K562 (cell line): ENCODE data around the gene SYNGR1. TPM values are rescaled to one million over a fixed set of nuclear protein-coding genes. Genes with fewer than 3 reads are reported as not detected.

Experiments
- BCOR ChIP-seq: fragments of 450-650 bp; IDR thresholded peaks from 2 replicates; pipeline ENCODE4 v1.6.1; 2016
- CTBP1 ChIP-seq: fragments of 450-650 bp; IDR thresholded peaks from 2 replicates; pipeline ENCODE4 v1.6.1; 2016; ENCODE audit warnings: borderline replicate concordance
- DNMT1 ChIP-seq: fragments of 450-650 bp; IDR thresholded peaks from 2 replicates; pipeline ENCODE4 v1.6.1; 2016; ENCODE audit warnings: antibody characterized with exemption, mild to moderate bottlenecking
- ESRRB ChIP-seq: fragments of 250-450 bp; sonication (Bioruptor Pico); IDR thresholded peaks from 2 replicates; pipeline ENCODE4 v1.5.0; 2020; ENCODE audit warnings: mild to moderate bottlenecking, moderate library complexity, borderline replicate concordance
- FOXM1 ChIP-seq, 2 experiments: fragments of 450-650 bp in 1 of 2; sonication (generic) in 1 of 2; formaldehyde crosslinking in 1 of 2; IDR thresholded peaks; 2 replicates each; pipeline versions ENCODE4 v1.6.1 to v1.9.0; 2017 to 2022; ENCODE audit warnings: low read depth in 2 of 2, mild to moderate bottlenecking in 2 of 2, missing genetic modification reagents in 1 of 2, moderate library complexity in 1 of 2
- ILF3 ChIP-seq: fragments of 450-650 bp; IDR thresholded peaks from 2 replicates; pipeline ENCODE4 v1.6.1; 2018; ENCODE audit warnings: antibody characterized with exemption, mild to moderate bottlenecking, moderate library complexity, borderline replicate concordance
- KLF6 ChIP-seq: fragments of 250-450 bp; sonication (Bioruptor Pico); IDR thresholded peaks from 2 replicates; pipeline ENCODE4 v1.4.0; 2020; ENCODE audit warnings: mild to moderate bottlenecking, moderate library complexity, borderline replicate concordance
- LARP7 ChIP-seq: fragments of 450-650 bp; IDR thresholded peaks from 2 replicates; pipeline ENCODE4 v1.6.1; 2016
- LEF1 ChIP-seq: fragments of 450-650 bp; IDR thresholded peaks from 2 replicates; pipeline ENCODE4 v1.6.1; 2016; ENCODE audit warnings: mild to moderate bottlenecking
- MAFF ChIP-seq: IDR thresholded peaks from 2 replicates; pipeline ENCODE4 v1.6.1; 2012; ENCODE audit warnings: low read length, improper control_type of control experiment
- NBN ChIP-seq: fragments of 450-650 bp; IDR thresholded peaks from 2 replicates; pipeline ENCODE4 v1.6.1; 2016; ENCODE audit warnings: low read depth, mild to moderate bottlenecking
- NCOA2 ChIP-seq, 2 experiments: fragments of 450-650 bp; IDR thresholded peaks; 2 replicates each; pipeline ENCODE4 v1.6.1; 2018; ENCODE audit warnings: mild to moderate bottlenecking in 2 of 2, moderate library complexity in 1 of 2; ENCODE audit not compliant: partially characterized antibody in 2 of 2
- PCBP1 ChIP-seq: fragments of 200-400 bp; formaldehyde crosslinking; IDR thresholded peaks from 2 replicates; pipeline ENCODE4 v1.6.1; 2018; ENCODE audit warnings: mild to moderate bottlenecking, low read depth, low read length; ENCODE audit not compliant: poor library complexity, severe bottlenecking
- RCOR1 ChIP-seq, 2 experiments: IDR thresholded peaks; 2 replicates each; pipeline ENCODE4 v1.6.1; 2012; ENCODE audit warnings: low read depth in 2 of 2, low read length in 2 of 2, borderline replicate concordance in 1 of 2, improper control_type of control experiment in 1 of 2
- SIN3B ChIP-seq: fragments of 450-650 bp; IDR thresholded peaks from 2 replicates; pipeline ENCODE4 v1.6.1; 2017; ENCODE audit warnings: low read depth, mild to moderate bottlenecking, moderate library complexity
- SRSF3 ChIP-seq: fragments of 200-400 bp; formaldehyde crosslinking; IDR thresholded peaks from 2 replicates; pipeline ENCODE4 v1.6.1; 2016; ENCODE audit warnings: mild to moderate bottlenecking, low read length, moderate library complexity; ENCODE audit not compliant: insufficient read depth
- TEAD4 ChIP-seq, 2 experiments: sonication (generic) in 1 of 2; formaldehyde crosslinking in 1 of 2; IDR thresholded peaks; 2 replicates each; pipeline versions ENCODE4 v1.6.1 to v1.8.0; 2012 to 2022; ENCODE audit warnings: borderline replicate concordance in 1 of 2, inconsistent platforms in 1 of 2, low read length in 1 of 2, mild to moderate bottlenecking in 1 of 2, missing genetic modification reagents in 1 of 2
- YY1 ChIP-seq, 3 experiments: IDR thresholded peaks; 2 replicates each; pipeline ENCODE4 v1.6.1; 2011; ENCODE audit warnings: low read length in 2 of 3, mild to moderate bottlenecking in 2 of 3, moderate library complexity in 2 of 3, borderline replicate concordance in 1 of 3, control low read depth in 1 of 3, low read depth in 1 of 3; ENCODE audit not compliant: insufficient read depth in 3 of 3, insufficient replicate concordance in 2 of 3, control insufficient read depth in 1 of 3, insufficient read length in 1 of 3; ENCODE audit errors: extremely low read depth in 1 of 3
- ZKSCAN1 ChIP-seq: fragments of 150-350 bp; IDR thresholded peaks from 2 replicates; pipeline ENCODE4 v1.6.1; 2016; ENCODE audit warnings: low read depth, low read length
- ZNF146 ChIP-seq: IDR thresholded peaks from one replicate; pipeline ENCODE4 v1.6.1; 2018; ENCODE audit warnings: missing compliant biosample characterization; ENCODE audit not compliant: unreplicated experiment
- ZNF197 ChIP-seq: fragments of 200-800 bp; sonication (Bioruptor generic); IDR thresholded peaks from 2 replicates; pipeline ENCODE4 v1.6.1; 2016; ENCODE audit warnings: low read depth, missing genetic modification characterization, missing compliant biosample characterization
- ZNF408 ChIP-seq: fragments of 250-450 bp; sonication (Bioruptor Pico); IDR thresholded peaks from 2 replicates; pipeline ENCODE4 v1.4.0; 2020; ENCODE audit warnings: low read depth, mild to moderate bottlenecking, moderate library complexity
- ZNF507 ChIP-seq: conservative IDR thresholded peaks from 2 replicates; pipeline ENCODE4 v1.6.1; 2017; ENCODE audit warnings: missing genetic modification characterization, missing compliant biosample characterization
- polyA plus RNA-seq, 8 experiments: library from polyadenylated mRNA; depleted of rRNA in 4 of 8; stranded (reverse) in 5 of 8; unstranded in 3 of 8; fragments of >200 nt; fragmentation: Nextera tagmentation in 2 of 8; fragmentation: Illumina TruSeq in 1 of 8; extraction: Ambion mirVana in 2 of 8; extraction: Trizol in 1 of 8; gene quantifications; 2 replicates each; pipeline versions ENCODE4 v1.2.1 to v1.2.3, GENCODE V29; 2011 to 2014; ENCODE audit warnings: inconsistent platforms in 1 of 8, missing spikeins in 1 of 8
- total RNA-seq, 7 experiments: library from RNA; depleted of rRNA in 6 of 7; stranded (reverse); fragments of >200 nt in 6 of 7; fragmentation: Illumina TruSeq in 2 of 7; extraction: Trizol in 2 of 7; gene quantifications; 2 replicates each; pipeline versions ENCODE4 v1.2.1 to v1.2.3, GENCODE V29; 2011 to 2021; ENCODE audit warnings: low replicate concordance in 1 of 7
- TF ChIP-seq, protein P1 (sequence below), 3 experiments: IDR thresholded peaks in 2 of 3; conservative IDR thresholded peaks in 1 of 3; 2 replicates each; pipeline ENCODE4 v1.5.1; 2011 to 2012; ENCODE audit warnings: low read length in 3 of 3, mild to moderate bottlenecking in 3 of 3, control low read depth in 2 of 3, improper control_type of control experiment in 1 of 3, inconsistent platforms in 1 of 3, low read depth in 1 of 3, mixed read lengths in 1 of 3, moderate library complexity in 1 of 3; ENCODE audit not compliant: insufficient read depth in 2 of 3
- TF ChIP-seq, protein P2 (sequence below): sonication (generic); formaldehyde crosslinking; IDR thresholded peaks from 2 replicates; pipeline ENCODE4 v1.8.1; 2023; ENCODE audit warnings: mild to moderate bottlenecking, missing genetic modification reagents, moderate library complexity
- TF ChIP-seq, protein P3 (sequence below): fragments of 250-450 bp; sonication (Bioruptor Pico); IDR thresholded peaks from 2 replicates; pipeline ENCODE4 v1.6.1; 2021; ENCODE audit warnings: mild to moderate bottlenecking

Gene SYNGR1
- total and polyA plus RNA-seq, 9 of the 15 experiments (the other 6 are each of a cell fraction or from before 2014, with no cell fraction given), result 1.8 to 15.9 (median 5.5) TPM

DNA sequence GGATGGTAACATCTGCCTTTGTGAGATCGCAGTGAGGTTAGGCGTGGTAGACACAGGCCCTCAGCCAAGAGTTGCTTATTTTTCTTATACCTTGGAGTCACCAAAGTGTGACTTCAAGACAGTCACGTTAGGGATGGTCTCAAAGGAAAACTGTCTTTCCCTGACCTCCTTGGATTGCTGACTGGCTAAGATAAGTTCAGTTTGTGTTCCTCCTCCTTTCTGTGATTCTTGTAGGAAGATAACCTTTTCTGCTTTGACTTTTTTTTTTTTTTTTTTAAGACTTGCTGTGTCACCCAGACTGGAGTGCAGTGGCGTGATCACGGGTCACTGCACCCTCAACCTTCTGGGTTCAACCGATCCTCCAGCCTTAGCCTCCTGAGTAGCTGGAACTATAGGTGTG is 72.9 kb downstream of the SYNGR1 start (continued):
- TF ChIP-seq TEAD4 (IDR thresholded peaks at IDR 0.05; ENCODE audit: low read length) (peak; percentile 51; the same call in 1 of the 2 replicates), TEAD4 (CRISPR knock-in tag; IDR thresholded peaks at IDR 0.05; ENCODE audit: borderline replicate concordance) (no peak), FOXM1 (IDR thresholded peaks at IDR 0.05; ENCODE audit: low read depth) (0 out of 2 replicates have a peak, but pooled peaks have one; percentile 14), FOXM1 (CRISPR knock-in tag; IDR thresholded peaks at IDR 0.05; ENCODE audit: low read depth) (no peak), NBN (peak; percentile 47; the same call in 1 of the 2 replicates), SRSF3 (no peak), SIN3B (no peak), ZNF197 (no peak), ZNF507 (tag) (no peak), YY1 (IDR thresholded peaks at IDR 0.05; ENCODE audit: borderline replicate concordance in 1 of 3, control insufficient read depth in 1 of 3, extremely low read depth in 1 of 3, insufficient read depth in 3 of 3, insufficient read length in 1 of 3, insufficient replicate concordance in 2 of 3, low read depth in 1 of 3, low read length in 2 of 3) (no peak), DNMT1 (no peak), MAFF (peak; percentile 58), PCBP1 (no peak), RCOR1 (IDR thresholded peaks at IDR 0.05; ENCODE audit: borderline replicate concordance in 1 of 2, low read depth in 2 of 2, low read length in 2 of 2) (peak in 1 of 2 experiments; percentile 75; a peak in 2 of 4 replicates), ESRRB (no peak), LEF1 (peak; percentile 56; the same call in 1 of the 2 replicates), ILF3 (no peak), BCOR (peak; percentile 89), ZNF408 (CRISPR knock-in tag) (no peak), KLF6 (CRISPR knock-in tag) (no peak), ZKSCAN1 (no peak), LARP7 (no peak), ZNF146 (no peak), CTBP1 (peak; percentile 44; the same call in 1 of the 2 replicates), NCOA2 (IDR thresholded peaks at IDR 0.05; ENCODE audit: partially characterized antibody in 2 of 2) (peak in 1 of 2 experiments; percentile 55)
- TF ChIP-seq, protein P1, sequence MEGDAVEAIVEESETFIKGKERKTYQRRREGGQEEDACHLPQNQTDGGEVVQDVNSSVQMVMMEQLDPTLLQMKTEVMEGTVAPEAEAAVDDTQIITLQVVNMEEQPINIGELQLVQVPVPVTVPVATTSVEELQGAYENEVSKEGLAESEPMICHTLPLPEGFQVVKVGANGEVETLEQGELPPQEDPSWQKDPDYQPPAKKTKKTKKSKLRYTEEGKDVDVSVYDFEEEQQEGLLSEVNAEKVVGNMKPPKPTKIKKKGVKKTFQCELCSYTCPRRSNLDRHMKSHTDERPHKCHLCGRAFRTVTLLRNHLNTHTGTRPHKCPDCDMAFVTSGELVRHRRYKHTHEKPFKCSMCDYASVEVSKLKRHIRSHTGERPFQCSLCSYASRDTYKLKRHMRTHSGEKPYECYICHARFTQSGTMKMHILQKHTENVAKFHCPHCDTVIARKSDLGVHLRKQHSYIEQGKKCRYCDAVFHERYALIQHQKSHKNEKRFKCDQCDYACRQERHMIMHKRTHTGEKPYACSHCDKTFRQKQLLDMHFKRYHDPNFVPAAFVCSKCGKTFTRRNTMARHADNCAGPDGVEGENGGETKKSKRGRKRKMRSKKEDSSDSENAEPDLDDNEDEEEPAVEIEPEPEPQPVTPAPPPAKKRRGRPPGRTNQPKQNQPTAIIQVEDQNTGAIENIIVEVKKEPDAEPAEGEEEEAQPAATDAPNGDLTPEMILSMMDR (IDR thresholded peaks at IDR 0.05 in 2 of 3, conservative IDR thresholded peaks at IDR 0.05 in 1 of 3; ENCODE audit: insufficient read depth in 2 of 3, low read depth in 1 of 3, low read length in 3 of 3), result no peak
- TF ChIP-seq, protein P2, sequence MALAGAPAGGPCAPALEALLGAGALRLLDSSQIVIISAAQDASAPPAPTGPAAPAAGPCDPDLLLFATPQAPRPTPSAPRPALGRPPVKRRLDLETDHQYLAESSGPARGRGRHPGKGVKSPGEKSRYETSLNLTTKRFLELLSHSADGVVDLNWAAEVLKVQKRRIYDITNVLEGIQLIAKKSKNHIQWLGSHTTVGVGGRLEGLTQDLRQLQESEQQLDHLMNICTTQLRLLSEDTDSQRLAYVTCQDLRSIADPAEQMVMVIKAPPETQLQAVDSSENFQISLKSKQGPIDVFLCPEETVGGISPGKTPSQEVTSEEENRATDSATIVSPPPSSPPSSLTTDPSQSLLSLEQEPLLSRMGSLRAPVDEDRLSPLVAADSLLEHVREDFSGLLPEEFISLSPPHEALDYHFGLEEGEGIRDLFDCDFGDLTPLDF (CRISPR knock-in tag), result no peak
- TF ChIP-seq, protein P3, sequence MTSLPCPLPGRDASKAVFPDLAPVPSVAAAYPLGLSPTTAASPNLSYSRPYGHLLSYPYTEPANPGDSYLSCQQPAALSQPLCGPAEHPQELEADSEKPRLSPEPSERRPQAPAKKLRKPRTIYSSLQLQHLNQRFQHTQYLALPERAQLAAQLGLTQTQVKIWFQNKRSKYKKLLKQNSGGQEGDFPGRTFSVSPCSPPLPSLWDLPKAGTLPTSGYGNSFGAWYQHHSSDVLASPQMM (CRISPR knock-in tag), result no peak
